Stimulated activated naive B cell treated with anti-CD40 and anti-IgM and Interleukin-4, amounts not matched to agents 10 μg/mL and 1 μg/mL and 100 μg/mL, for 72 hours (primary cell): ENCODE data around the gene E2F2.

Source experiments
- ATAC-seq, 2 donors: fragments of 150-1000 bp; cut with Tn5 transposase; replicated peaks; 2 replicates each; pipeline ENCODE4 v1.10.0; 2021; ENCODE audit warnings: moderate library complexity in 1 of 2
- DNase-seq: peaks from one replicate; pipeline ENCODE4 v3.0.0; 2021
- H3K27ac Mint-ChIP-seq: one replicate; pipeline ENCODE4 v1.8.0; 2022; ENCODE audit warnings: mild to moderate bottlenecking, mixed read lengths
- H3K27me3 Mint-ChIP-seq, 2 donors: one replicate each; pipeline ENCODE4 v1.8.0; 2022; ENCODE audit warnings: mixed read lengths in 2 of 2
- H3K36me3 Mint-ChIP-seq, 2 donors: one replicate each; pipeline ENCODE4 v1.8.0; 2022; ENCODE audit warnings: mixed read lengths in 2 of 2, mild to moderate bottlenecking in 1 of 2
- H3K4me1 Mint-ChIP-seq, 2 donors: one replicate each; pipeline ENCODE4 v1.8.0; 2022; ENCODE audit warnings: mixed read lengths in 2 of 2, mild to moderate bottlenecking in 1 of 2
- H3K4me3 Mint-ChIP-seq, 2 donors: one replicate each; pipeline ENCODE4 v1.8.0; 2022; ENCODE audit warnings: mild to moderate bottlenecking in 2 of 2, mixed read lengths in 2 of 2, moderate library complexity in 1 of 2
- H3K9me3 Mint-ChIP-seq, 2 donors: one replicate each; pipeline ENCODE4 v1.8.0; 2022; ENCODE audit warnings: mixed read lengths in 2 of 2, mild to moderate bottlenecking in 1 of 2

The E2F2 gene

GRCh38 chr1:23469372-23469982 is 61.6 kb downstream of the E2F2 start:
- peaks cover 0 to 4% of the 10 kb centered on the region in 2 donors for H3K27me3 Mint-ChIP-seq
- no peak for DNase-seq
- H3K9me3 Mint-ChIP-seq: no peaks in the 10 kb centered on the region
- no peak overlapping the region for H3K27ac Mint-ChIP-seq
- H3K4me3 Mint-ChIP-seq: no peak overlapping the region
- no peaks in the 10 kb centered on the region for H3K36me3 Mint-ChIP-seq
- H3K4me1 Mint-ChIP-seq: no peaks in the 10 kb centered on the region
- no peak for ATAC-seq

GRCh38 chr1:23466423-23466989 is 64.5 kb downstream of the E2F2 start:
- no peak for DNase-seq

GRCh38 chr1:23463286-23463685 is 67.7 kb downstream of the E2F2 start:
- peaks cover 5 to 24% of the 10 kb centered on the region in 2 donors for H3K27me3 Mint-ChIP-seq
- H3K4me3 Mint-ChIP-seq: no peak overlapping the region
- H3K36me3 Mint-ChIP-seq: no peaks in the 10 kb centered on the region
- H3K9me3 Mint-ChIP-seq: peaks cover 0 to 1% of the 10 kb centered on the region in 2 donors
- ATAC-seq (no peak), DNase-seq (no peak)
- H3K4me1 Mint-ChIP-seq: no peaks in the 10 kb centered on the region
- H3K27ac Mint-ChIP-seq: no peak overlapping the region

More at GRCh38 chr1:23466423-23466989, 64.5 kb downstream of the E2F2 start:
- no peak for ATAC-seq
- Mint-ChIP-seq H3K36me3 (no peaks in the 10 kb centered on the region), H3K4me3 (no peak overlapping the region), H3K9me3 (peaks cover 0 to 1% of the 10 kb centered on the region in 2 donors), H3K27ac (no peak overlapping the region), H3K4me1 (no peaks in the 10 kb centered on the region), H3K27me3 (peaks cover 5 to 11% of the 10 kb centered on the region in 2 donors)

- ATAC-seq (no peak), DNase-seq (no peak)
- Mint-ChIP-seq H3K27me3 (peaks cover 7 to 29% of the 10 kb centered on the region in 2 donors), H3K27ac (no peak overlapping the region), H3K4me3 (no peak overlapping the region), H3K36me3 (no peaks in the 10 kb centered on the region), H3K9me3 (peaks cover 0 to 1% of the 10 kb centered on the region in 2 donors), H3K4me1 (no peaks in the 10 kb centered on the region)
Observed at GRCh38 chr1:23462766-23463165, 68.3 kb downstream of the E2F2 start.

- peaks cover 15 to 41% of the 10 kb centered on the region in 2 donors for H3K27me3 Mint-ChIP-seq
- no peak overlapping the region for H3K4me3 Mint-ChIP-seq
- DNase-seq (no peak), ATAC-seq (no peak)
- H3K4me1 Mint-ChIP-seq: no peaks in the 10 kb centered on the region
- no peaks in the 10 kb centered on the region for H3K36me3 Mint-ChIP-seq
- no peak overlapping the region for H3K27ac Mint-ChIP-seq
- peaks cover 0 to 1% of the 10 kb centered on the region in 2 donors for H3K9me3 Mint-ChIP-seq
Observed at GRCh38 chr1:23461050-23461449, 70.0 kb downstream of the E2F2 start.

GRCh38 chr1:23460519-23460918 is 70.5 kb downstream of the E2F2 start:
- peaks cover 0 to 1% of the 10 kb centered on the region in 2 donors for H3K9me3 Mint-ChIP-seq

GRCh38 chr1:23459338-23459757 is 71.7 kb downstream of the E2F2 start:
- Mint-ChIP-seq H3K27ac (no peak overlapping the region), H3K36me3 (no peaks in the 10 kb centered on the region)

More at GRCh38 chr1:23460519-23460918, 70.5 kb downstream of the E2F2 start:
- Mint-ChIP-seq H3K36me3 (no peaks in the 10 kb centered on the region), H3K4me3 (no peak overlapping the region), H3K4me1 (no peaks in the 10 kb centered on the region), H3K27me3 (peaks cover 17 to 40% of the 10 kb centered on the region in 2 donors), H3K27ac (no peak overlapping the region)
- DNase-seq (no peak), ATAC-seq (no peak)

More at GRCh38 chr1:23459338-23459757, 71.7 kb downstream of the E2F2 start:
- H3K4me3 Mint-ChIP-seq: no peak overlapping the region
- H3K9me3 Mint-ChIP-seq: peaks cover 0 to 1% of the 10 kb centered on the region in 2 donors
- H3K4me1 Mint-ChIP-seq: no peaks in the 10 kb centered on the region
- ATAC-seq (no peak), DNase-seq (no peak)
- peaks cover 22 to 47% of the 10 kb centered on the region in 2 donors for H3K27me3 Mint-ChIP-seq
